Upper lobe of right lung (tissue), 1 donor: ENCODE results near the gene CCDC89. TPM values are rescaled to one million over a fixed set of nuclear protein-coding genes. Genes with fewer than 3 reads are reported as not detected.

Experiments used
- ATAC-seq: fragments of 200-7000 bp; cut with Tn5 transposase; one replicate; pipeline ENCODE4 v1.9.1; 2020; ENCODE audit warnings: mild to moderate bottlenecking, moderate library complexity
- DNase-seq: peaks from one replicate; pipeline ENCODE4 v3.0.0-alpha.2; 2020
- H3K27ac ChIP-seq: fragments of 200-600 bp; one replicate; pipeline ENCODE4 v1.8.0; 2022
- H3K27me3 ChIP-seq: fragments of 200-600 bp; one replicate; pipeline ENCODE4 v1.8.0; 2022; ENCODE audit warnings: mild to moderate bottlenecking
- H3K36me3 ChIP-seq: fragments of 200-600 bp; one replicate; pipeline ENCODE4 v1.8.0; 2022
- H3K4me1 ChIP-seq: fragments of 200-600 bp; one replicate; pipeline ENCODE4 v1.8.0; 2022
- H3K4me3 ChIP-seq: fragments of 200-600 bp; one replicate; pipeline ENCODE4 v1.8.0; 2022; ENCODE audit warnings: mild to moderate bottlenecking
- H3K9me3 ChIP-seq: fragments of 200-600 bp; one replicate; pipeline ENCODE4 v1.8.0; 2022
- CTCF ChIP-seq: fragments of 200-600 bp; IDR thresholded peaks from one replicate; pipeline ENCODE4 v1.8.0; 2022; ENCODE audit warnings: antibody characterized with exemption
- intact Hi-C: fragments of 100-400 bp; cut with DNase I; formaldehyde crosslinking; loops from one replicate; pipeline ENCODE4 v1.11.0; 2022
- long read RNA-seq: library from polyadenylated mRNA; unstranded; transcript quantifications from one replicate; pipeline ENCODE4 v2.0.0, GENCODE V29; 2021
- total RNA-seq: library from RNA; stranded (reverse); fragmentation: NEBNext Ultra II Directional; extraction: Animal tissue kit (Norgen Biotek cat#: 25700); gene quantifications from one replicate; pipeline ENCODE4 v1.2.1, GENCODE V29; 2021
- donor health status: DM: no; HTN: yes; CAD: no; lungs with severe emphysema.

CCDC89 gene
- total RNA-seq, result 1.2 TPM
- long read RNA-seq, result 0 reads

GRCh38 chr11:85685820-85686459 lies at the start of gene CCDC89:
CCDC89 (minus strand) TSS chr11:85686195; CDS start chr11:85686130, 65 bp downstream.
- DNase-seq, result peak; percentile 69
- H3K27ac ChIP-seq, result peak within 1 kb of the TSS; percentile 67
- intact Hi-C loops, result no loop called here
- TF ChIP-seq CTCF, result no peak
- no peaks in the 10 kb centered on the region for H3K36me3 ChIP-seq
- peak within 1 kb of the TSS; percentile 37 for H3K4me3 ChIP-seq
- no peaks in the 10 kb centered on the region for H3K9me3 ChIP-seq
- ATAC-seq, result peak; percentile 73
- peaks cover 11% of the 10 kb centered on the region for H3K4me1 ChIP-seq
- H3K27me3 ChIP-seq, result no peaks in the 10 kb centered on the region

- H3K4me1 ChIP-seq, result no peaks in the 10 kb centered on the region
Measured at GRCh38 chr11:85732965-85733364, 47.0 kb upstream of the CCDC89 start.

GRCh38 chr11:85726381-85726780 lies 40.4 kb upstream of the CCDC89 start:
- Histone ChIP-seq H3K4me3 (no peak overlapping the region), H3K9me3 (no peaks in the 10 kb centered on the region), H3K27ac (no peak overlapping the region), H3K4me1 (no peaks in the 10 kb centered on the region), H3K36me3 (peaks cover 4% of the 10 kb centered on the region), H3K27me3 (no peaks in the 10 kb centered on the region)
- intact Hi-C loops, result no loop called here
- TF ChIP-seq CTCF, result no peak
- ATAC-seq (no peak), DNase-seq (no peak)

More at GRCh38 chr11:85732965-85733364, 47.0 kb upstream of the CCDC89 start:
- TF ChIP-seq CTCF, result no peak
- DNase-seq (no peak), ATAC-seq (no peak)
- Histone ChIP-seq H3K27ac (no peak overlapping the region), H3K4me3 (no peak overlapping the region), H3K27me3 (no peaks in the 10 kb centered on the region), H3K36me3 (peaks cover 7% of the 10 kb centered on the region), H3K9me3 (no peaks in the 10 kb centered on the region)
- intact Hi-C loops, result no loop called here

GRCh38 chr11:85725510-85726258 lies 39.7 kb upstream of the CCDC89 start:
- DNase-seq, result no peak
- Histone ChIP-seq H3K9me3 (no peaks in the 10 kb centered on the region), H3K4me1 (no peaks in the 10 kb centered on the region), H3K27me3 (no peaks in the 10 kb centered on the region), H3K36me3 (peaks cover 4% of the 10 kb centered on the region), H3K27ac (no peak overlapping the region), H3K4me3 (no peak overlapping the region)
- TF ChIP-seq CTCF, result no peak
- no peak for ATAC-seq
- intact Hi-C loops, result no loop called here

- DNase-seq, result no peak
- H3K27ac ChIP-seq, result no peak overlapping the region
- ATAC-seq, result no peak
- no peaks in the 10 kb centered on the region for H3K27me3 ChIP-seq
- no peaks in the 10 kb centered on the region for H3K9me3 ChIP-seq
- intact Hi-C loops, result no loop called here
- peaks cover 4% of the 10 kb centered on the region for H3K36me3 ChIP-seq
- H3K4me1 ChIP-seq, result no peaks in the 10 kb centered on the region
- H3K4me3 ChIP-seq, result no peak overlapping the region
- TF ChIP-seq CTCF, result no peak
Measured at GRCh38 chr11:85724748-85725465, 38.9 kb upstream of the CCDC89 start.
